Neural progenitor cell (in vitro differentiated cells): ENCODE data around the gene TUNAR. TPM values are rescaled to one million over a fixed set of nuclear protein-coding genes. Genes with fewer than 3 reads are reported as not detected.

ENCODE experiments used
- DNase-seq: peaks from one replicate; pipeline ENCODE4 v3.0.0-alpha.2; 2016; ENCODE audit warnings: low spot score
- H2AFZ ChIP-seq: fragments of 200-600 bp; sonication (generic); replicated peaks from 2 replicates; pipeline ENCODE4 v1.6.1; 2016; ENCODE audit warnings: antibody characterized with exemption
- H3F3A ChIP-seq: fragments of 200-600 bp; sonication (generic); 2 replicates; pipeline ENCODE4 v1.6.1; 2016; ENCODE audit warnings: antibody characterized with exemption, low read depth
- H3K27ac ChIP-seq: fragments of 200-600 bp; sonication (generic); 2 replicates; pipeline ENCODE4 v1.5.1; 2016; ENCODE audit warnings: mild to moderate bottlenecking
- H3K27me3 ChIP-seq: fragments of 200-600 bp; sonication (generic); 2 replicates; pipeline ENCODE4 v1.6.1; 2016; ENCODE audit warnings: mild to moderate bottlenecking, moderate library complexity
- H3K36me3 ChIP-seq: fragments of 200-600 bp; sonication (generic); 2 replicates; pipeline ENCODE4 v1.5.1; 2016
- H3K4me1 ChIP-seq: fragments of 200-600 bp; sonication (generic); 2 replicates; pipeline ENCODE4 v1.6.1; 2016; ENCODE audit warnings: mixed run types
- H3K4me2 ChIP-seq: fragments of 200-600 bp; sonication (generic); 2 replicates; pipeline ENCODE4 v1.6.1; 2016
- H3K4me3 ChIP-seq: fragments of 200-600 bp; sonication (generic); 2 replicates; pipeline ENCODE4 v1.5.1; 2016
- H3K79me2 ChIP-seq: fragments of 200-600 bp; sonication (generic); 2 replicates; pipeline ENCODE4 v1.6.1; 2016; ENCODE audit warnings: low read depth
- H3K9ac ChIP-seq: fragments of 200-600 bp; sonication (generic); 2 replicates; pipeline ENCODE4 v1.6.1; 2016
- H3K9me3 ChIP-seq: fragments of 200-600 bp; sonication (generic); 2 replicates; pipeline ENCODE4 v1.5.1; 2016; ENCODE audit warnings: low read depth
- H4K20me1 ChIP-seq: fragments of 200-600 bp; sonication (generic); 2 replicates; pipeline ENCODE4 v1.6.1; 2016; ENCODE audit warnings: low read depth
- H3K27ac Mint-ChIP-seq: 3 replicates; pipeline ENCODE4 v1.8.0; 2021; ENCODE audit warnings: mixed read lengths
- H3K27me3 Mint-ChIP-seq: 2 replicates; pipeline ENCODE4 v1.8.0; 2022; ENCODE audit warnings: low read depth, mild to moderate bottlenecking, inconsistent platforms, moderate library complexity, mixed read lengths; ENCODE audit not compliant: insufficient read depth
- H3K36me3 Mint-ChIP-seq: 3 replicates; pipeline ENCODE4 v1.8.0; 2021; ENCODE audit warnings: mixed read lengths
- H3K4me1 Mint-ChIP-seq: 3 replicates; pipeline ENCODE4 v1.8.0; 2021; ENCODE audit warnings: mixed read lengths
- H3K4me3 Mint-ChIP-seq: 3 replicates; pipeline ENCODE4 v1.8.0; 2021; ENCODE audit warnings: mild to moderate bottlenecking, moderate library complexity, mixed read lengths
- H3K9me3 Mint-ChIP-seq: 3 replicates; pipeline ENCODE4 v1.8.0; 2020; ENCODE audit warnings: mixed read lengths
- EZH2 ChIP-seq: fragments of 200-600 bp; sonication (generic); IDR thresholded peaks from 2 replicates; pipeline ENCODE4 v1.6.1; 2017; ENCODE audit warnings: antibody characterized with exemption, mild to moderate bottlenecking, moderate library complexity
- EZH2phosphoT487 ChIP-seq: fragments of 200-600 bp; sonication (generic); IDR thresholded peaks from 2 replicates; pipeline ENCODE4 v1.6.1; 2017; ENCODE audit warnings: antibody characterized with exemption
- total RNA-seq: library from RNA; depleted of rRNA; stranded (reverse); fragments of >200 nt; gene quantifications from 2 replicates; pipeline ENCODE4 v1.2.3, GENCODE V29; 2015; ENCODE audit warnings: low replicate concordance
- TF ChIP-seq, protein P1 (sequence below): fragments of 200-600 bp; sonication (generic); IDR thresholded peaks from 2 replicates; pipeline ENCODE4 v1.5.1; 2017; ENCODE audit warnings: antibody characterized with exemption, mild to moderate bottlenecking

TUNAR gene
- total RNA-seq, 1 donor from 2014 or later = 14.1 TPM

DNA sequence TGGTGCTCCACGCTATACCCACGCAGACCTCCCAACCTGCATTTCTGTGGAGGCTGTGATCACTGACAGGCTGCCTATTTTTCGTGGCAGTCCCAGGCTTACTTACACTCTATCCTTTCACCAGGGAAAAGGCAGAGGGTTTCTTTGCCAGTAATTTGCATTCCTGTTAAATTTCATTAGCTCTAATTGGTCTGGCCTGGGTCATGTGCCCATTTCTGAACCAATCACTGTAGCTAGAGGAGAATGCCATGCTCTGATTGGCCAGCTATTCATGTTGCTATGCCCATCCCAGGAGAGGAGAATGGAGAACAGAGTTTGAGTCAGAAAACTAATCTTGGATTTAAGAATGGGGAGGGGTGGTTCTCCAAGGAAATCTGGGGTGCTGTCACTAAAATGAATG is 43.2 kb upstream of the TUNAR start:
- H2AFZ ChIP-seq = no peak overlapping the region
- Mint-ChIP-seq H3K36me3 (no peaks in the 10 kb centered on the region), H3K4me3 (no peak overlapping the region), H3K27ac (no peak overlapping the region), H3K4me1 (peaks cover 16% of the 10 kb centered on the region), H3K27me3 (no peaks in the 10 kb centered on the region), H3K9me3 (peaks cover 2% of the 10 kb centered on the region)
- no peaks in the 10 kb centered on the region for H3K36me3 ChIP-seq
- peak; percentile 22 for DNase-seq
- H4K20me1 ChIP-seq = no peaks in the 10 kb centered on the region
- no peaks in the 10 kb centered on the region for H3K79me2 ChIP-seq
- H3K27ac ChIP-seq = no peak overlapping the region
- TF ChIP-seq EZH2 = no peak
- TF ChIP-seq EZH2phosphoT487 = no peak
- TF ChIP-seq, protein P1, sequence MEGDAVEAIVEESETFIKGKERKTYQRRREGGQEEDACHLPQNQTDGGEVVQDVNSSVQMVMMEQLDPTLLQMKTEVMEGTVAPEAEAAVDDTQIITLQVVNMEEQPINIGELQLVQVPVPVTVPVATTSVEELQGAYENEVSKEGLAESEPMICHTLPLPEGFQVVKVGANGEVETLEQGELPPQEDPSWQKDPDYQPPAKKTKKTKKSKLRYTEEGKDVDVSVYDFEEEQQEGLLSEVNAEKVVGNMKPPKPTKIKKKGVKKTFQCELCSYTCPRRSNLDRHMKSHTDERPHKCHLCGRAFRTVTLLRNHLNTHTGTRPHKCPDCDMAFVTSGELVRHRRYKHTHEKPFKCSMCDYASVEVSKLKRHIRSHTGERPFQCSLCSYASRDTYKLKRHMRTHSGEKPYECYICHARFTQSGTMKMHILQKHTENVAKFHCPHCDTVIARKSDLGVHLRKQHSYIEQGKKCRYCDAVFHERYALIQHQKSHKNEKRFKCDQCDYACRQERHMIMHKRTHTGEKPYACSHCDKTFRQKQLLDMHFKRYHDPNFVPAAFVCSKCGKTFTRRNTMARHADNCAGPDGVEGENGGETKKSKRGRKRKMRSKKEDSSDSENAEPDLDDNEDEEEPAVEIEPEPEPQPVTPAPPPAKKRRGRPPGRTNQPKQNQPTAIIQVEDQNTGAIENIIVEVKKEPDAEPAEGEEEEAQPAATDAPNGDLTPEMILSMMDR = no peak
- no peak overlapping the region for H3K4me2 ChIP-seq
- H3K9ac ChIP-seq = no peak overlapping the region
- no peaks in the 10 kb centered on the region for H3F3A ChIP-seq
- no peak overlapping the region for H3K4me3 ChIP-seq
- peaks cover 10% of the 10 kb centered on the region for H3K4me1 ChIP-seq
- H3K27me3 ChIP-seq = no peaks in the 10 kb centered on the region
- H3K9me3 ChIP-seq = no peaks in the 10 kb centered on the region

DNA sequence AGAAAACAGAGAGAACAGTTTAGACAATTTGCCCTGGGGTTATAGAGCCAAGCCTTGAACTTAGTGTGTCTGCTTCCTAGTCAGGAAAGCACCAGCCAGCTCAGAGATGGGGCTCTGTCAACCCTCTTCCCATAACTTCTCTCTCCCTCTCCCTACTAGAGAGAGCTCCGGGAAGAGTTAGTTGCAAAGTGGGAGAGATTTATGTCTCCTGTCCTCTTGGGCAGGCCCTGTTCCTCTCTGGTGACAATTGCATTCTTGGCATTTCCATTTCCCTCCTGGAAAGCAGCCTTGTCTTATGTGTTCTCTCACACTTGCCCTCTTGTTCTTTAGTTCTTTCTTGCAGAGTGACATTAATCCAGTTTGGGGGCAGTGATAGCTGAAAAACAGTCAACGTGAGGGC is 42.1 kb upstream of the TUNAR start:
- no peak overlapping the region for H2AFZ ChIP-seq
- H3F3A ChIP-seq = no peaks in the 10 kb centered on the region
- no peaks in the 10 kb centered on the region for H4K20me1 ChIP-seq
- peaks cover 16% of the 10 kb centered on the region for H3K4me1 Mint-ChIP-seq
- no peaks in the 10 kb centered on the region for H3K27me3 ChIP-seq
- H3K9ac ChIP-seq = no peak overlapping the region
- no peak overlapping the region for H3K27ac ChIP-seq
- H3K4me1 ChIP-seq = peaks cover 10% of the 10 kb centered on the region
- H3K9me3 Mint-ChIP-seq = peaks cover 2% of the 10 kb centered on the region
- no peaks in the 10 kb centered on the region for H3K36me3 Mint-ChIP-seq
- no peak overlapping the region for H3K27ac Mint-ChIP-seq
- H3K4me3 ChIP-seq = no peak overlapping the region
- H3K27me3 Mint-ChIP-seq = no peaks in the 10 kb centered on the region
- H3K36me3 ChIP-seq = no peaks in the 10 kb centered on the region
- TF ChIP-seq EZH2 = no peak
- TF ChIP-seq, protein P1 = no peak
- no peak for TF ChIP-seq EZH2phosphoT487
- H3K79me2 ChIP-seq = no peaks in the 10 kb centered on the region
- H3K9me3 ChIP-seq = no peaks in the 10 kb centered on the region
- no peak for DNase-seq
- H3K4me2 ChIP-seq = no peak overlapping the region
- H3K4me3 Mint-ChIP-seq = no peak overlapping the region

DNA sequence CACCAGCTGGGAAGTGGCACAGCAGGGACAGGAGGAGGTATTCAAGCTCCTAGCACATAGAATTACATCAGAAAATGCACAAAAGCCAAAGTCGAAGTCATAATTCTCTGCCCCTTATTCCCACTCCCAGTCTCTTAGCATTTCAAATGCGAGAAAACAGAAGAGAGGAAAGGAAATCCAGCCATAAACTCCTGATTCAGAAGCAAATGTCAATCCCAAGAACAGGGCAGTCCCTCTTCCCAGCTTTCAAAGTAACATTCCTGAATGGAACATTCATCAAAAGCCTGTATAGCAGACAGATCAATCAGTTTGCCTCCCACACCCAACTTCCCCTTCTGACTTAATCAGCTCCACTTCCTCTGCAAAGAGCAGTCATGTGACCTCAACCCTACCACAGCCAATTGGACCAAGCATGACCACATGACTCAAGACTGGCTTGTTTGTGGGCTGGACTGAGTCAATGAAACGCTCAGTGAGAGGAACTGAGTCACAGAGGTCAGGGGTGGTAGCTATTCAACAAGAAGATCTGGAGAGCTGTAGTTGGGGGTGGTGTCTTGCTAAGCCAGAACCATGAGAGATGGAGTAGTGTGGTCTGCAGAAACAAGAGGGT is 41.4 kb upstream of the TUNAR start:
- Mint-ChIP-seq H3K9me3 (peaks cover 2% of the 10 kb centered on the region), H3K27me3 (peaks cover 2% of the 10 kb centered on the region), H3K36me3 (no peaks in the 10 kb centered on the region), H3K27ac (peak overlapping the region; percentile 17), H3K4me1 (peaks cover 16% of the 10 kb centered on the region), H3K4me3 (no peak overlapping the region)
- H3K9ac ChIP-seq = no peak overlapping the region
- no peaks in the 10 kb centered on the region for H3K27me3 ChIP-seq
- no peaks in the 10 kb centered on the region for H3K9me3 ChIP-seq
- no peak overlapping the region for H3K27ac ChIP-seq
- H2AFZ ChIP-seq = peak overlapping the region; percentile 17
- H3K4me3 ChIP-seq = no peak overlapping the region
- H3F3A ChIP-seq = no peaks in the 10 kb centered on the region
- no peak for DNase-seq
- H4K20me1 ChIP-seq = no peaks in the 10 kb centered on the region
- no peaks in the 10 kb centered on the region for H3K36me3 ChIP-seq
- H3K4me1 ChIP-seq = peaks cover 10% of the 10 kb centered on the region
- no peaks in the 10 kb centered on the region for H3K79me2 ChIP-seq
- H3K4me2 ChIP-seq = no peak overlapping the region
- TF ChIP-seq, protein P1 = no peak
